Osteoblast (primary cell): ENCODE results near the gene EHMT2. TPM values are rescaled to one million over a fixed set of nuclear protein-coding genes. Genes with fewer than 3 reads are reported as not detected.
A peak's percentile ranks its signal among the peaks of the same experiment; 100 is the strongest.
"Not testable (repeated sequence)": the region's sequence is repeated elsewhere in the genome, so short reads cannot be mapped to it uniquely, and the experiment has no call there.

Source experiments
- DNase-seq: peaks from one replicate; pipeline ENCODE4 v3.0.0; 2011; ENCODE audit warnings: low spot score, mixed read lengths; ENCODE audit not compliant: insufficient read length; ENCODE audit errors: missing footprints
- H2AFZ ChIP-seq: 2 replicates; pipeline ENCODE4 v1.6.0; 2011; ENCODE audit warnings: mild to moderate bottlenecking, low read length
- H3K27ac ChIP-seq: 2 replicates; pipeline ENCODE4 v1.5.1; 2011; ENCODE audit warnings: mild to moderate bottlenecking, low read depth, low read length, moderate library complexity
- H3K27me3 ChIP-seq: 2 replicates; pipeline ENCODE4 v1.6.0; 2012; ENCODE audit warnings: mild to moderate bottlenecking, control low read depth, inconsistent platforms, low read length, moderate library complexity; ENCODE audit not compliant: insufficient read depth
- H3K36me3 ChIP-seq: 2 replicates; pipeline ENCODE4 v1.5.1; 2011; ENCODE audit warnings: mild to moderate bottlenecking, low read length, control low read depth, moderate library complexity; ENCODE audit not compliant: insufficient read depth
- H3K4me1 ChIP-seq: 2 replicates; pipeline ENCODE4 v1.5.1; 2011; ENCODE audit warnings: mild to moderate bottlenecking, low read length, control low read depth, moderate library complexity; ENCODE audit not compliant: insufficient read depth
- H3K4me2 ChIP-seq: 2 replicates; pipeline ENCODE4 v1.6.0; 2011; ENCODE audit warnings: mild to moderate bottlenecking, low read length; ENCODE audit not compliant: insufficient read depth
- H3K4me3 ChIP-seq: fragments of 200-600 bp; sonication (generic); 3 replicates; pipeline ENCODE4 v1.5.1; 2012; ENCODE audit warnings: mild to moderate bottlenecking, low read length, inconsistent platforms; ENCODE audit not compliant: insufficient read depth
- H3K79me2 ChIP-seq: 2 replicates; pipeline ENCODE4 v1.6.0; 2012; ENCODE audit warnings: mild to moderate bottlenecking, low read length, control low read depth, inconsistent platforms; ENCODE audit not compliant: insufficient read depth
- H3K9me3 ChIP-seq: 2 replicates; pipeline ENCODE4 v1.5.1; 2011; ENCODE audit warnings: low read depth, low read length, control low read depth
- H4K20me1 ChIP-seq: 2 replicates; pipeline ENCODE4 v1.6.0; 2012; ENCODE audit warnings: mild to moderate bottlenecking, low read length, control low read depth; ENCODE audit not compliant: insufficient read depth
- total RNA-seq: library from RNA; depleted of rRNA; stranded (reverse); fragments of >200 nt; gene quantifications from 2 replicates; pipeline ENCODE4 v1.2.3, GENCODE V29; 2012
- TF ChIP-seq, protein P1 (sequence below): IDR thresholded peaks from 2 replicates; pipeline ENCODE4 v1.5.1; 2011; ENCODE audit warnings: mild to moderate bottlenecking, low read depth, low read length, moderate library complexity; ENCODE audit errors: extremely low read depth

Gene EHMT2
- total RNA-seq, 1 donor, result 40.9 TPM

DNA sequence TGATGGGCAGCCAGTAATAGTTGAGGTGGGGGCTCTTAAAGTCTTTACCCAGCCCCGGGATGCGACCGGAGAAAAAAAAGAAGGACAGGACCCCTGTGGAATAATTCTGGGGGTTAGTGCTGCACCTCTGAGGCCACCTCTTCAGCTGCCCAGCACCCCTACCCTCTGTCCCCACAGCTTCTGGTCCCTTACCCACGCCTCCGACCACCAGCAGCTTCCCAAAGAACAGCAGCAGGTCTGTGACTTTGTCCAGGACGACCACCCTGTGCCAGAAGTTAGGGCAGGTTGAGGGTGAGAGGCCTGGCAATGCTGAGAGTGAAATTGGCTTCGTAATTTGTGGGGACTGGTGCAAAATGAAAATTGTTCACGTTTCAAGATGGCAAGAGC is 32.7 kb downstream of the EHMT2 start:
- H4K20me1 ChIP-seq, result no peaks in the 10 kb centered on the region
- H3K27me3 ChIP-seq, result no peaks in the 10 kb centered on the region
- no peak overlapping the region for H3K4me3 ChIP-seq
- DNase-seq, result peak; percentile 42
- peak overlapping the region; percentile 41 for H2AFZ ChIP-seq
- peaks cover 13% of the 10 kb centered on the region for H3K36me3 ChIP-seq
- H3K79me2 ChIP-seq, result peaks cover 28% of the 10 kb centered on the region
- no peaks in the 10 kb centered on the region for H3K9me3 ChIP-seq
- no peak overlapping the region for H3K27ac ChIP-seq
- TF ChIP-seq, protein P1, sequence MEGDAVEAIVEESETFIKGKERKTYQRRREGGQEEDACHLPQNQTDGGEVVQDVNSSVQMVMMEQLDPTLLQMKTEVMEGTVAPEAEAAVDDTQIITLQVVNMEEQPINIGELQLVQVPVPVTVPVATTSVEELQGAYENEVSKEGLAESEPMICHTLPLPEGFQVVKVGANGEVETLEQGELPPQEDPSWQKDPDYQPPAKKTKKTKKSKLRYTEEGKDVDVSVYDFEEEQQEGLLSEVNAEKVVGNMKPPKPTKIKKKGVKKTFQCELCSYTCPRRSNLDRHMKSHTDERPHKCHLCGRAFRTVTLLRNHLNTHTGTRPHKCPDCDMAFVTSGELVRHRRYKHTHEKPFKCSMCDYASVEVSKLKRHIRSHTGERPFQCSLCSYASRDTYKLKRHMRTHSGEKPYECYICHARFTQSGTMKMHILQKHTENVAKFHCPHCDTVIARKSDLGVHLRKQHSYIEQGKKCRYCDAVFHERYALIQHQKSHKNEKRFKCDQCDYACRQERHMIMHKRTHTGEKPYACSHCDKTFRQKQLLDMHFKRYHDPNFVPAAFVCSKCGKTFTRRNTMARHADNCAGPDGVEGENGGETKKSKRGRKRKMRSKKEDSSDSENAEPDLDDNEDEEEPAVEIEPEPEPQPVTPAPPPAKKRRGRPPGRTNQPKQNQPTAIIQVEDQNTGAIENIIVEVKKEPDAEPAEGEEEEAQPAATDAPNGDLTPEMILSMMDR, result no peak
- H3K4me2 ChIP-seq, result no peak overlapping the region
- H3K4me1 ChIP-seq, result peaks cover 14% of the 10 kb centered on the region

GRCh38 chr6:31864123-31864562 is 33.4 kb downstream of the EHMT2 start:
- Histone ChIP-seq H3K4me3 (peak overlapping the region; percentile 86), H2AFZ (peak overlapping the region; percentile 96), H3K79me2 (peaks cover 29% of the 10 kb centered on the region), H3K36me3 (peaks cover 20% of the 10 kb centered on the region), H3K4me2 (peak overlapping the region; percentile 94), H3K4me1 (peaks cover 14% of the 10 kb centered on the region)
- not testable (repeated sequence) for H3K27me3 ChIP-seq, H3K9me3 ChIP-seq, DNase-seq, H3K27ac ChIP-seq, H4K20me1 ChIP-seq

- Histone ChIP-seq H3K4me2 (peak within 1 kb of the TSS; percentile 94), H3K4me1 (peaks cover 14% of the 10 kb centered on the region), H3K4me3 (peak within 1 kb of the TSS; percentile 98), H3K36me3 (peaks cover 32% of the 10 kb centered on the region), H3K9me3 (no peaks in the 10 kb centered on the region), H4K20me1 (no peaks in the 10 kb centered on the region), H3K27me3 (no peaks in the 10 kb centered on the region), H3K27ac (peak within 1 kb of the TSS; percentile 89), H3K79me2 (peaks cover 29% of the 10 kb centered on the region), H2AFZ (peak within 1 kb of the TSS; percentile 96)
- peak; percentile 100 for DNase-seq
- TF ChIP-seq, protein P1, result no peak
Observed at GRCh38 chr6:31862344-31863235, 34.9 kb downstream of the EHMT2 start, which contains the start of gene NEU1. TSS of gene NEU1 (minus strand) at chr6:31862821. CDS start at chr6:31862776, 45 bp downstream.

GRCh38 chr6:31861919-31862343 is 35.6 kb downstream of the EHMT2 start:
- H2AFZ ChIP-seq, result peak overlapping the region; percentile 89
- H3K27ac ChIP-seq, result peak overlapping the region; percentile 89
- H3K4me2 ChIP-seq, result peak overlapping the region; percentile 94
- H4K20me1 ChIP-seq, result no peaks in the 10 kb centered on the region
- H3K9me3 ChIP-seq, result no peaks in the 10 kb centered on the region
- TF ChIP-seq, protein P1, result no peak
- H3K27me3 ChIP-seq, result no peaks in the 10 kb centered on the region
- peaks cover 33% of the 10 kb centered on the region for H3K36me3 ChIP-seq
- H3K79me2 ChIP-seq, result peaks cover 29% of the 10 kb centered on the region
- H3K4me1 ChIP-seq, result peaks cover 14% of the 10 kb centered on the region
- DNase-seq, result peak; percentile 72
- peak overlapping the region; percentile 98 for H3K4me3 ChIP-seq
